H1 (cell line): ENCODE data around the gene APOL5. TPM values are rescaled to one million over a fixed set of nuclear protein-coding genes. Genes with fewer than 3 reads are reported as not detected.
A peak's percentile ranks its signal among the peaks of the same experiment; 100 is the strongest.

Experiments
- CTCF ChIA-PET: fragments of 300-600 bp; sonication (Branson Sonifier 250); formaldehyde crosslinking; loops from one replicate; lab custom pipeline; 2021; ENCODE audit not compliant: partially characterized antibody; lab: Charles Lee
- POLR2A ChIA-PET: fragments of 300-600 bp; sonication (Branson Sonifier 250); formaldehyde crosslinking; loops from one replicate; lab custom pipeline; 2021; ENCODE audit warnings: inconsistent platforms; ENCODE audit not compliant: partially characterized antibody; lab: Charles Lee
- DNase-seq, 2 experiments: peaks; one replicate each; pipeline versions ENCODE4 v3.0.0 to v3.0.0-alpha.2; 2010 to 2022; ENCODE audit warnings: low spot score in 2 of 2, low read depth in 1 of 2, mixed read lengths in 1 of 2
- FAIRE-seq: peaks from 2 replicates; lab custom pipeline; 2011; peaks lifted over from hg19 to GRCh38; lab: Jason Lieb, UNC
- H2AFZ ChIP-seq: 2 replicates; pipeline ENCODE4 v1.8.1; 2012; ENCODE audit warnings: low read length, inconsistent platforms
- H2AK5ac ChIP-seq: 2 replicates; pipeline ENCODE4 v1.6.1; 2013; ENCODE audit warnings: low read depth, low read length
- H2BK120ac ChIP-seq: replicated peaks from 2 replicates; pipeline ENCODE3; 2013; ENCODE audit warnings: low read depth, low read length, inconsistent platforms
- H2BK12ac ChIP-seq: 2 replicates; pipeline ENCODE4 v1.6.1; 2013; ENCODE audit warnings: low read depth, low read length
- H2BK15ac ChIP-seq: 2 replicates; pipeline ENCODE4 v1.6.1; 2013; ENCODE audit warnings: low read length
- H2BK20ac ChIP-seq: 2 replicates; pipeline ENCODE4 v1.6.1; 2013; ENCODE audit warnings: low read length
- H2BK5ac ChIP-seq: 2 replicates; pipeline ENCODE4 v1.6.1; 2013; ENCODE audit warnings: low read depth, low read length
- H3K14ac ChIP-seq: 2 replicates; pipeline ENCODE4 v1.6.1; 2013; ENCODE audit warnings: inconsistent platforms; ENCODE audit not compliant: insufficient read length
- H3K18ac ChIP-seq: 2 replicates; pipeline ENCODE4 v1.6.1; 2013; ENCODE audit warnings: low read length; ENCODE audit errors: extremely low read depth
- H3K23ac ChIP-seq: 2 replicates; pipeline ENCODE4 v1.6.1; 2013; ENCODE audit warnings: inconsistent platforms; ENCODE audit not compliant: insufficient read length
- H3K23me2 ChIP-seq: 2 replicates; pipeline ENCODE4 v1.6.1; 2013; ENCODE audit warnings: low read depth, low read length
- H3K27ac ChIP-seq: 2 replicates; pipeline ENCODE4 v1.6.1; 2011; ENCODE audit warnings: low read depth, low read length, inconsistent platforms
- H3K27me3 ChIP-seq, 4 experiments: replicated peaks in 1 of 4; 1 replicate in 1 of 4; 2 replicates in 3 of 4; pipeline versions ENCODE4 v1.6.1 to v1.8.1; 2011 to 2013; ENCODE audit warnings: low read length in 3 of 4, mild to moderate bottlenecking in 3 of 4, inconsistent platforms in 2 of 4, mixed read lengths in 2 of 4, moderate library complexity in 1 of 4; ENCODE audit not compliant: control insufficient read depth in 3 of 4, insufficient read depth in 3 of 4; ENCODE audit errors: extremely low read depth in 1 of 4
- H3K36me3 ChIP-seq, 4 experiments: 2 replicates each; pipeline versions ENCODE4 v1.6.1 to v1.8.1; 2011 to 2013; ENCODE audit warnings: mild to moderate bottlenecking in 4 of 4, low read length in 3 of 4, moderate library complexity in 2 of 4, control low read depth in 1 of 4, inconsistent platforms in 1 of 4; ENCODE audit not compliant: insufficient read depth in 4 of 4, control insufficient read depth in 2 of 4
- H3K4ac ChIP-seq: replicated peaks from 2 replicates; pipeline ENCODE3; 2013; ENCODE audit warnings: low read length, low read depth, mixed read lengths, inconsistent platforms; ENCODE audit not compliant: insufficient read length
- H3K4me1 ChIP-seq, 4 experiments: replicated peaks in 1 of 4; 1 replicate in 1 of 4; 2 replicates in 3 of 4; pipeline versions ENCODE4 v1.6.1 to v1.8.1; 2011 to 2013; ENCODE audit warnings: low read length in 3 of 4, inconsistent platforms in 2 of 4, mixed read lengths in 1 of 4; ENCODE audit not compliant: insufficient read depth in 4 of 4, control insufficient read depth in 3 of 4
- H3K4me2 ChIP-seq, 2 experiments: 2 replicates each; pipeline versions ENCODE4 v1.6.1 to v1.8.1; 2011 to 2013; ENCODE audit warnings: low read depth in 2 of 2, low read length in 2 of 2, control low read depth in 1 of 2, inconsistent platforms in 1 of 2, mild to moderate bottlenecking in 1 of 2; ENCODE audit not compliant: insufficient read depth in 1 of 2
- H3K4me3 ChIP-seq, 4 experiments: fragments of 200-600, 300-600 bp in 1 of 4; sonication (generic), shearing (Covaris generic), sonication (Bioruptor Twin) in 1 of 4; 2 replicates each; pipeline versions ENCODE4 v1.5.1 to v1.8.1; 2011 to 2016; ENCODE audit warnings: low read length in 4 of 4, low read depth in 3 of 4, control low read depth in 2 of 4, inconsistent platforms in 2 of 4, mild to moderate bottlenecking in 2 of 4, mixed read lengths in 1 of 4, moderate library complexity in 1 of 4; ENCODE audit not compliant: insufficient read depth in 2 of 4; ENCODE audit errors: extremely low read depth in 1 of 4
- H3K56ac ChIP-seq: replicated peaks from 2 replicates; pipeline ENCODE3; 2013; ENCODE audit warnings: low read depth, mild to moderate bottlenecking, mixed read lengths, low read length, inconsistent platforms; ENCODE audit not compliant: insufficient read length
- H3K79me1 ChIP-seq: 2 replicates; pipeline ENCODE4 v1.6.1; 2013; ENCODE audit warnings: low read depth, low read length, control low read depth
- H3K79me2 ChIP-seq, 2 experiments: 2 replicates each; pipeline versions ENCODE4 v1.6.1 to v1.8.1; 2012 to 2013; ENCODE audit warnings: low read length in 2 of 2, mild to moderate bottlenecking in 2 of 2, inconsistent platforms in 1 of 2; ENCODE audit not compliant: insufficient read depth in 2 of 2, control insufficient read depth in 1 of 2
- H3K9ac ChIP-seq, 4 experiments: replicated peaks in 1 of 4; 1 replicate in 1 of 4; 2 replicates in 3 of 4; pipeline versions ENCODE4 v1.6.1 to v1.8.1; 2011 to 2013; ENCODE audit warnings: low read depth in 3 of 4, low read length in 3 of 4, control low read depth in 2 of 4, mild to moderate bottlenecking in 2 of 4, moderate library complexity in 2 of 4, inconsistent platforms in 1 of 4; ENCODE audit errors: extremely low read depth in 1 of 4
- H3K9me3 ChIP-seq, 2 experiments: 2 replicates each; pipeline versions ENCODE4 v1.6.1 to v1.8.1; 2012 to 2013; ENCODE audit warnings: mild to moderate bottlenecking in 2 of 2, moderate library complexity in 2 of 2, control low read depth in 1 of 2, inconsistent platforms in 1 of 2, low read depth in 1 of 2, low read length in 1 of 2, mixed read lengths in 1 of 2; ENCODE audit not compliant: insufficient read depth in 2 of 2
- H4K20me1 ChIP-seq, 2 experiments: replicated peaks in 1 of 2; 2 replicates each; pipeline versions ENCODE3 to v1.8.1; 2011 to 2013; ENCODE audit warnings: inconsistent platforms in 2 of 2, low read length in 2 of 2, mild to moderate bottlenecking in 1 of 2; ENCODE audit not compliant: insufficient read depth in 2 of 2, control insufficient read depth in 1 of 2
- H4K5ac ChIP-seq: 2 replicates; pipeline ENCODE4 v1.6.1; 2013; ENCODE audit warnings: low read length, low read depth, mixed read lengths, inconsistent platforms; ENCODE audit not compliant: insufficient read length
- H4K8ac ChIP-seq: 2 replicates; pipeline ENCODE4 v1.8.0; 2013; ENCODE audit warnings: mild to moderate bottlenecking, moderate library complexity, low read length, inconsistent platforms; ENCODE audit not compliant: insufficient read depth; ENCODE audit errors: extremely low read depth
- H4K91ac ChIP-seq: replicated peaks from 2 replicates; pipeline ENCODE3; 2013; ENCODE audit warnings: low read length, mixed read lengths, inconsistent platforms; ENCODE audit not compliant: insufficient read length
- JUND ChIP-seq: IDR thresholded peaks from 2 replicates; pipeline ENCODE4 v1.6.1; 2011; ENCODE audit warnings: mild to moderate bottlenecking, improper control_type of control experiment, low read length
- POLR2AphosphoS5 ChIP-seq: IDR thresholded peaks from 2 replicates; pipeline ENCODE4 v1.6.1; 2011; ENCODE audit warnings: low read depth, low read length
- polyA plus RNA-seq, 7 experiments: library from polyadenylated mRNA; depleted of rRNA in 3 of 7; stranded (reverse) in 5 of 7; unstranded in 2 of 7; fragments of >200 nt in 5 of 7; fragments of 200-250 nt in 2 of 7; gene quantifications; 1 replicate in 5 of 7; 2 replicates in 1 of 7; 4 replicates in 1 of 7; pipeline versions ENCODE4 v1.2.1 to v1.2.3, GENCODE V29; 2011 to 2013; ENCODE audit warnings: missing spikeins in 2 of 7, mixed read lengths in 2 of 7
- total RNA-seq: library from RNA; stranded (reverse); fragmentation: NEBNext Ultra II Directional; extraction: Animal tissue kit (Norgen Biotek cat#: 25700); gene quantifications from 2 replicates; pipeline ENCODE4 v1.2.1, GENCODE V29; 2021
- TF ChIP-seq, protein P1 (sequence below), 3 experiments: IDR thresholded peaks; 1 replicate in 2 of 3; 2 replicates in 1 of 3; pipeline versions ENCODE4 v1.5.1 to v1.6.1; 2011; ENCODE audit warnings: low read length in 3 of 3, mild to moderate bottlenecking in 3 of 3, inconsistent platforms in 2 of 3, low read depth in 1 of 3, moderate library complexity in 1 of 3; ENCODE audit not compliant: insufficient read depth in 1 of 3; ENCODE audit errors: control extremely low read depth in 1 of 3

APOL5 gene
- total and polyA plus RNA-seq, 2 of the 8 experiments (the other 6 are each of a cell fraction or from before 2014, with no cell fraction given), result not detected

DNA sequence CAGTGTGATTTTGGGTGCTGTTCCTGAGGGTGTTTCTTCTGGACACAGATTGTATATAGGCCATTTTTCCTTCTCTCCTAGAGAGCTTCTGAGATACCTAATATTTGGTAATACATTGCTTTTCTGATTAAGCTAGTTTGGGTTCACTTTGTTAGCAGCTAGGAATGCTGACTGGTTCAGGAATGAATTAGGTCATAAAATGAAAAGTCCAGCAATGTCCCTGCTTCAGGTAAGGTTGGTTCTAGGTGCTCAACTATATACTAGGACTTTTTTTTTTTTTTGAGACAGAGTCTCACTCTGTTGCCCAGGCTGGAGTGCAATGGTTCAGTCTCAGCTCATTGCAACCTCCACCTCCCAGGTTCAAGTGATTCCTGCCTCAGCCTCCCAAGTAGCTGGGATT, 32.9 kb upstream of the APOL5 start:
- POLR2A ChIA-PET, result interaction anchor here (1.2 to 1.4 kb wide), 2 partner anchors 10 to 19 kb away, joined by 3 read pairs; no protein-coding TSS in a partner anchor
- Histone ChIP-seq H3K23ac (no peak overlapping the region), H3K9me3 (no peaks in the 10 kb centered on the region), H3K14ac (no peak overlapping the region), H2AK5ac (no peak overlapping the region), H3K27ac (no peak overlapping the region)
- TF ChIP-seq POLR2AphosphoS5 (no peak), JUND (no peak)
- TF ChIP-seq, protein P1, sequence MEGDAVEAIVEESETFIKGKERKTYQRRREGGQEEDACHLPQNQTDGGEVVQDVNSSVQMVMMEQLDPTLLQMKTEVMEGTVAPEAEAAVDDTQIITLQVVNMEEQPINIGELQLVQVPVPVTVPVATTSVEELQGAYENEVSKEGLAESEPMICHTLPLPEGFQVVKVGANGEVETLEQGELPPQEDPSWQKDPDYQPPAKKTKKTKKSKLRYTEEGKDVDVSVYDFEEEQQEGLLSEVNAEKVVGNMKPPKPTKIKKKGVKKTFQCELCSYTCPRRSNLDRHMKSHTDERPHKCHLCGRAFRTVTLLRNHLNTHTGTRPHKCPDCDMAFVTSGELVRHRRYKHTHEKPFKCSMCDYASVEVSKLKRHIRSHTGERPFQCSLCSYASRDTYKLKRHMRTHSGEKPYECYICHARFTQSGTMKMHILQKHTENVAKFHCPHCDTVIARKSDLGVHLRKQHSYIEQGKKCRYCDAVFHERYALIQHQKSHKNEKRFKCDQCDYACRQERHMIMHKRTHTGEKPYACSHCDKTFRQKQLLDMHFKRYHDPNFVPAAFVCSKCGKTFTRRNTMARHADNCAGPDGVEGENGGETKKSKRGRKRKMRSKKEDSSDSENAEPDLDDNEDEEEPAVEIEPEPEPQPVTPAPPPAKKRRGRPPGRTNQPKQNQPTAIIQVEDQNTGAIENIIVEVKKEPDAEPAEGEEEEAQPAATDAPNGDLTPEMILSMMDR (IDR thresholded peaks at IDR 0.05; ENCODE audit: control extremely low read depth in 1 of 3, insufficient read depth in 1 of 3, low read depth in 1 of 3, low read length in 3 of 3), result no peak
- TF ChIP-seq, all 59 proteins: peak for 0
- Histone ChIP-seq H3K79me1 (no peaks in the 10 kb centered on the region), H4K5ac (no peak overlapping the region), H3K23me2 (peaks cover 2% of the 10 kb centered on the region; the same call in 1 of the 2 replicates), H3K56ac (no peak overlapping the region), H3K18ac (no peak overlapping the region), H2BK20ac (no peak overlapping the region), H3K9ac (no peak overlapping the region), H4K91ac (no peak overlapping the region), H3K4me3 (no peak overlapping the region), H2BK5ac (no peak overlapping the region), H3K4ac (no peak overlapping the region), H3K4me2 (no peak overlapping the region), H2BK120ac (no peak overlapping the region), H3K36me3 (no peaks in the 10 kb centered on the region), H2BK15ac (no peak overlapping the region), H4K20me1 (no peaks in the 10 kb centered on the region), H2AFZ (peak overlapping the region; percentile 29; the same call in 1 of the 2 replicates), H4K8ac (no peak overlapping the region), H3K4me1 (no peaks in the 10 kb centered on the region), H3K27me3 (no peaks in the 10 kb centered on the region), H2BK12ac (no peak overlapping the region), H3K79me2 (no peaks in the 10 kb centered on the region)
- FAIRE-seq (no peak), DNase-seq (no peak)
- CTCF ChIA-PET, result interaction anchor here (0.5 to 3.6 kb wide), 33 partner anchors 9 to 498 kb away, joined by 3 to 25 read pairs (median 4); partner anchors contain the start of gene APOL5
